Stimulated activated CD8-positive, alpha-beta memory T cell treated with anti-CD3 and anti-CD28 coated beads, Interleukin-7, amount 100 ng/mL, for 4 hours (primary cell): ENCODE data around the gene AFAP1.

ENCODE experiments used
- DNase-seq, 2 donors: peaks; one replicate each; pipeline ENCODE4 v3.0.0-alpha.2; 2020; ENCODE audit warnings: low read depth in 2 of 2

The AFAP1 gene

GRCh38 chr4:7719354-7720174 lies 220.1 kb downstream of the AFAP1 start:
- peak; percentile 15 to 35 for DNase-seq

GRCh38 chr4:7717946-7718490 lies 221.6 kb downstream of the AFAP1 start:
- no peak for DNase-seq

- no peak for DNase-seq
Measured at GRCh38 chr4:7717161-7717560, 222.5 kb downstream of the AFAP1 start.

DNA sequence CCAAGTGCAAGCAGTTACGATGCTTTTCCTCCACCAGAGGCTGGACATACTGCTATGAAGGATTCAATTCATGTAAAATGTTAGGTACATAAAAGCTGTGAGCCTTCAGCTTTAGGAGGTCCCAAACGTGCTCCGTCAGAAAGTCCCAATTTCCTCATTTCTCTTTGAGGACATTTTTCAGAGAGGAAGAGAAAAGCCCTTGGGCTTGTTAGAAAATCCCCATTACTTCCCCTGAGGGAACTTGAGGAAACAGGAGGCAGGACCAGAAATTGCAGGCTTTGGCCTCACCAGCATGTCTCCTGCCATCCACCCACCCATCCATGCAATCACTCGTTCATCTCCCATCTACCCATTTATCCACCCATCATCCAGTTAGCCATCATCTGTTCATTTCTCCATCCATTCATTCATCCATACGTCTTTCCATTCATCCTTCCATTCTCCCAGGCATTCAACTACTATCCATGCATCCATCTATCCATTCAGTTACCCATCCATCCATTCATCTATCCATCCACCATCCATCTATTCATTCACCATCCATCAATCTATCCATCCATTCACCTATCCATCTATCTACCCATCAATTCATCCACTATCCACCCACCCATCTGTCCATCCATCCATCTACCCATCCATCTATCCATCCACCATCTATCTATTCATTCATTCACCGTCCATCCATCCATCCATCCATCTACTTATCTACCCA lies 223.5 kb downstream of the AFAP1 start:
- no peak for DNase-seq

DNA sequence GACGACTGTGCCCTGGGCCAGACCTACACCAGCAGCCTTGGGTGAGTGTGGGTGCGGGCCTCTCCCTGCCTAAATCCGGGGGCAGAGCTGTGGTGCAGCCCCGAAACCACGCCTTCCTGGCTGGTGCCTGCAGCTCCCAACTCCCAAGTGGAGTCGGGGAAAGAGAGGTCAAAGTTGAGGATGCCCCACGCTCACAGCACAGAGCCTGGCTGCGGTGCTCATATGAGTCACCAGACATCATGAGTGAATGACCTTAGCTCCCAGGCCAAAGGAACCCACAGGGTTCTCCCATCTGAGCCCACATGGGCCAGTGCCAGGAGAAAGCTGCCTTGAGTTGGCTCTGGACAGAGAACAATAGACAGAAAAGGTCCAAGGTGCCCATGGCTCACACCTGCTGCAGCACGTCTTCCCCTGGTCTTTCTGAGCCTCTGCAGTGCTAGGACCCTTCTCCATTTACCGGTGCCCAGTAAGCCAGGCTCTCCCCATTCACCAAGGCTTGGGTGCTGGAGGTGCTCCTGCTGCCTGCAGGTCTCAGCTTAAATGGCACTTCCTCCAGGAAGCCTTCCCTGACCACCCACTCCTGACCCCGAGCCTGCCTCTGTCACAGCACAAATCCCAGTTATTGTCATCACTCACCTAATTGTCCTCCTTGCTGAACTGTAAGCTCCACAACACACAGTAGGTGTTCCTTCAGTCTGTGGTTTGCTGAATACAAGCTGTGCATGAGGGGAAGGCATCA lies 224.2 kb downstream of the AFAP1 start:
- DNase-seq = no peak

- no peak for DNase-seq
Measured at GRCh38 chr4:7714738-7715137, 224.9 kb downstream of the AFAP1 start.

DNA sequence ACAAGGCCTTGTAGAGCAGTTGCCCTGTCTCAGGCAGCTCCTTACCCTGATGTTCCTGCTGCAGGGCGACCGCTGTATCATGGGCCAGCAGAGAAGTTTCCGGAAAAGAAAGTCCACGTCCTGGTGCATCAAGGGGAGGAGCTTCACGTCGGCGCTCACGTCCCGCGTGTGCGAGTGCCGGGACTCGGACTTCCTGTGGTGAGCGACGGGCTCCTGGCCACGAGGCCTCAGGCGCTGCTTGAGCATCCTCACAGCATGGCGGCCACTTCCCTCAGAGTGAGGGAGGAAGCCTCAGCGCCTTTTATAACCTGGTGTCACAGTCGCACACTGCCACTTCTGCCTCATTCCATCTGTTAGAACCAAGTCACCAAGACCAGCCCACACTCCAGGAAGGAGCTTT lies 225.5 kb downstream of the AFAP1 start:
- DNase-seq = no peak

GRCh38 chr4:7713757-7714156 lies 225.9 kb downstream of the AFAP1 start:
- no peak for DNase-seq

GRCh38 chr4:7712021-7712671 lies 227.5 kb downstream of the AFAP1 start:
- DNase-seq = no peak

DNA sequence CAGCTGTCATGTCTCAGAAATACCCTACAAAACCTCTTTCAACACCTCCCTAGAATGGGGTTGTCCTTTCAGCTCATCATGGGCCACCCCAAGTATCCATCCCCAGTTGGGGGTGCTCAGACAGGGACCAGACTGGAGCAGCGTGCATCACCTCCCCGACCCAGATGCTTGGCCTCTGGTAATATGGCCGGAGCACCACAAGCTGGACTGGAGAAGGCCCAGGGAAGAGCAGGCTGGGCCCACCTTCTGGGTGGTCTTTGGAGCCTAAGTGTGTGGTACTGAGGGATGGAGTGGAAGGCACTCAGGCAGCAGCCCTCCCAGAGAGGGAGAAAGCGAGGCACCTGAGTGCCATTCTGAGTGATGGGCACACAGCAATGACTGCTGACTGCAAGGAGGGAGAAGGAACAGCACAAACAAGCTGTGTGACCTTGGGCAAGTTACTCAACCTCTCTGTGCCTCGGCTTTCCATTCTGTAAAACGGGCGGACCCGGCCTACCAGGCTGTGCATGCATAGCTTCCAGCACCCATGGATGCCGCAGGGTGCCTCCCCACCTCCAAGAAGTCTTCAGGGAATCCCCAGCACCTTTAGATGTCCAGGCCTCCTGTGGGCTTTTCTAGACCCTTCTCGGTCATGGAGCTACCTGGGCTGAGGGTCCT lies 228.2 kb downstream of the AFAP1 start:
- no peak for DNase-seq

- DNase-seq = no peak
Measured at GRCh38 chr4:7710576-7711306, 228.9 kb downstream of the AFAP1 start.

DNA sequence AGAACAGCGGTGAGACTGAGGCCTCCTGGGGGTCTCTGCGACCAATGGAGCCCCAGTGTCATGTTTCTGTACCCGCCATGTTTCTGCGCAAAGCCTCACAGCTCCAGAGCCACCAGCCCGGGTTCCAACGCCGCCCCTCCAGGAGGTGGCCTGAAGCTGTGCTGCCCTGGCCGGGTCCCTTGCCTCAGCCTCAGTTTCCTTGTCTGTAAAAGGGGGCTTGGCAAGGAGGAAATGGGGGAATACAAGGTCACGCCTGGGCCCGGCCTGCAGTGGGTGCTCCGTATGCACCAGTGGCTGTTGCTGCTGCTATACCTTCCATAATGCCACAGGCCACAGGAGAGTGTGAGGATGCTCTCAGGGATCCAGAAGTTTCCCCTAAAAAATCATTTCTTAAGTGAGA lies 229.5 kb downstream of the AFAP1 start:
- DNase-seq = no peak

- DNase-seq = no peak
Measured at GRCh38 chr4:7709431-7709830, 230.2 kb downstream of the AFAP1 start.

DNA sequence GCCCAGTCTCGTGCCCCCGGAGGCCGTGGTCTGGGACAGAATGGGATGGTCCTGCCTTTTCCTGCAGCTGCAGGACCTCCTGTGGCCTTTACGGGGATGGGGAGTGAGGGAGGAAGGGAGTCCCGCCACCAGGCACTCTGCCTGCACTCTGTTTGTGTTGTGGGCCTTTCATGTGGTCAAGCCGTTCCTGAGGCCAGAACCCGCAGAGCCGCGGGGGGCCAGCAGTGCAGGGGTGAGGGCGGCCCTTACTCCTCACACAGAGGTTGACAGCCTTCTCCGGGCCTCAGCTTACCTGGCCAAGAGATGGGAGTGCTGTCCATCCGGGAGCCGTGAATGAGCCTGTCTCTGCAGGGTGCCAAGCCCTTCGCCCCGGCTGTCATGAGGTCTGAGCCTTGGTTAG lies 230.7 kb downstream of the AFAP1 start:
- DNase-seq = no peak
